ENCODE data around the gene TUBGCP2. TPM values are rescaled to one million over a fixed set of nuclear protein-coding genes. Genes with fewer than 3 reads are reported as not detected.

TUBGCP2 gene
- total RNA-seq, 1 experiment from 2014 or later = 93.7 TPM

DNA sequence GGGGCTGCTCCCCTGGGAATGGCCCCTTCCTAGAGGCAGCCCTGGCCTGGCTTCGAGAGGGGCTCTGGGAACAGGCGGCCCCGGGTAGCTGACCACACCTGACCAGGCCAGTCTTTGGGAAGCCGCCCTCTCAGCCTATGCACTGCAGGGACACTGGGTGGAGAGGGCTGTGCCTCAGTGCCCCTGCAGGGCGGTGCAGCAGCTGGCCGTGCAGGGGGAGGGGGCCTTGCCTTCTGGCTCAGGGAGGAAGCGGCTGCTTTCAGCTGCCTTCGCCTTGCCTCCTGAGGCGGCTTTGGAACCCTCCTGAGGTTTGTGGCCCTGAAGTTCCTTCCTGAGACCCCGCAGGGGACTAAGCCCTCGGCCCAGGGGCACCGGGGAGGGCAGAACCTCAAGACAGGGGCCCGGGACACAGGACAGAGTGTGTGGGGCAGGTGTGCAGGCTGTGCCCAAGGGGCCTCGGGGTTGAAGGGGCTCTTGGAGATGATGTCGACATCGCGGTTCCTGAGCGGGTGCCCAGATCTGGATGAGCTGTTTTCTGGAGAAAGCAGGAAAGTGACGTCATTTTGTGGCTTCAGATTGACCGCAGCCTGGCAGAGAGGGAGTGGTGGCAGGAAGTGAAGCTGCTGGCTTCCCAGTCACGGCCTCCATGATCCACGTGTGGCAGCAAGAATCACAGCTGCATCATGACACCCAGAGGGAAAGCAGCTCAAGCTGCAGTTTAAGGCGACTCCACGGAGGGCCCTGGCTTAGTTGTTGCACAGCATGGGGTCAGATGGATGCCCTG is 49.7 kb downstream of the TUBGCP2 start:
- peak; percentile 56 for ATAC-seq
- H3K27me3 ChIP-seq (ENCODE audit: control insufficient read depth, insufficient read depth, low read length) = no peaks in the 10 kb centered on the region
- H3K27ac ChIP-seq (ENCODE audit: low read length) = peak overlapping the region; percentile 4
- no peak overlapping the region for H3K4me3 ChIP-seq (ENCODE audit: low read depth in 2 of 2, low read length in 2 of 2)
- intact Hi-C loops (cut with micrococcal nuclease; ENCODE audit: unreplicated experiment) (no loop called here), in situ Hi-C loops (cut with HindIII; ENCODE audit: low pct_unique_long_range_greater_than_20kb, low sequenced_read_pairs) (no loop called here)
- H3K4me1 ChIP-seq (ENCODE audit: control insufficient read depth, insufficient read depth, low read length) = peaks cover 45% of the 10 kb centered on the region
- H3K36me3 ChIP-seq (ENCODE audit: control insufficient read depth, insufficient read depth, low read length) = no peaks in the 10 kb centered on the region
- peak; percentile 97 for DNase-seq (ENCODE audit: low read depth, low spot score)
- ChIA-PET POLR2A (no interaction called here), CTCF (interaction anchor here (0.5 to 1.4 kb wide), 2 partner anchors 31 to 116 kb away, joined by 4 read pairs; no protein-coding TSS in a partner anchor)
- no TSS peak for BruUV-seq (replicated peaks)
- no peaks in the 10 kb centered on the region for H3K9me3 ChIP-seq (ENCODE audit: control insufficient read depth, insufficient read depth, low read depth, low read length)
- TF ChIP-seq, protein P1, sequence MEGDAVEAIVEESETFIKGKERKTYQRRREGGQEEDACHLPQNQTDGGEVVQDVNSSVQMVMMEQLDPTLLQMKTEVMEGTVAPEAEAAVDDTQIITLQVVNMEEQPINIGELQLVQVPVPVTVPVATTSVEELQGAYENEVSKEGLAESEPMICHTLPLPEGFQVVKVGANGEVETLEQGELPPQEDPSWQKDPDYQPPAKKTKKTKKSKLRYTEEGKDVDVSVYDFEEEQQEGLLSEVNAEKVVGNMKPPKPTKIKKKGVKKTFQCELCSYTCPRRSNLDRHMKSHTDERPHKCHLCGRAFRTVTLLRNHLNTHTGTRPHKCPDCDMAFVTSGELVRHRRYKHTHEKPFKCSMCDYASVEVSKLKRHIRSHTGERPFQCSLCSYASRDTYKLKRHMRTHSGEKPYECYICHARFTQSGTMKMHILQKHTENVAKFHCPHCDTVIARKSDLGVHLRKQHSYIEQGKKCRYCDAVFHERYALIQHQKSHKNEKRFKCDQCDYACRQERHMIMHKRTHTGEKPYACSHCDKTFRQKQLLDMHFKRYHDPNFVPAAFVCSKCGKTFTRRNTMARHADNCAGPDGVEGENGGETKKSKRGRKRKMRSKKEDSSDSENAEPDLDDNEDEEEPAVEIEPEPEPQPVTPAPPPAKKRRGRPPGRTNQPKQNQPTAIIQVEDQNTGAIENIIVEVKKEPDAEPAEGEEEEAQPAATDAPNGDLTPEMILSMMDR (IDR thresholded peaks at IDR 0.05) = no peak
- peak; percentile 62; the same call in 1 of the 2 replicates for TF ChIP-seq POLR2AphosphoS5 (IDR thresholded peaks at IDR 0.05; ENCODE audit: low read depth, low read length)

DNA sequence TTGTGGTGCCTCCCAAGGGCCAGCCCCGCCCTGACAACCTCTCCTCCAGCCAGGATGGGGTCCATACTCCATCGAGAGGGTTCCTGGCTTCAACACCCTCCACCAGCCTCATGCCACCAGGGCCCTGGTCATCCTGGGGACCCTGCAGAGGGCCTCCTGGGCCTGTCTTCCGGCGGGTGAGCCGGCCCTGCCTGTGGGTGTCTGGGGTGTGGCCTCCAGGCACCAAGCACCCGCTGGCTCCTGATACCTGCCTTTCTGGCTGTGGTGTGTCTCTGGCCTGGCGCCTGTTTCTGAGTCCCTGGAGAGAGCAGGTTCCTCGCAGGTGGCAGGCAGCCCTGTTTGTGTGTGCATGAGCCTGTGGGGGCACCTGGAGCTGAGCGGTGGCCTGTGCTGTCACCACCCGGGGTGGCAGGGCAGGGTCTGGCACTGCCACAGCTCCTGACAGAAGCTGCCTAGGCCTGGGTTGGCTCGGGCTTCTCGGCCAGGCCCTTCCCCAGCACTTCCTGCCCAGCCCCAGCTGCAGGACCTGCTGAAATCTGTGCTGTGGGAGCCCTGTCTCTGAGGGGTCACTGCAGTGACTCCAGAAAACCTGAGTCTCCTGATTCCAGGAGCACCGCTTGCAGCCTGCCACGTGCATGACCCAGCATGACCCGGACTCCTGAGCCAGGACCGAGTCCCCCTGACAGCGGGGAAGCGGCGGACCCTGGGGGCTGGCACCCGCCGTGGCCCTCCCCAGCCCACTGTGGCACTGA is 50.4 kb downstream of the TUBGCP2 start:
- H3K27me3 ChIP-seq (ENCODE audit: control insufficient read depth, insufficient read depth, low read length) = no peaks in the 10 kb centered on the region
- H3K36me3 ChIP-seq (ENCODE audit: control insufficient read depth, insufficient read depth, low read length) = no peaks in the 10 kb centered on the region
- intact Hi-C loops (cut with micrococcal nuclease; ENCODE audit: unreplicated experiment) (no loop called here), in situ Hi-C loops (cut with HindIII; ENCODE audit: low pct_unique_long_range_greater_than_20kb, low sequenced_read_pairs) (no loop called here)
- peaks cover 45% of the 10 kb centered on the region for H3K4me1 ChIP-seq (ENCODE audit: control insufficient read depth, insufficient read depth, low read length)
- CTCF ChIA-PET = interaction anchor here (1.4 to 1.8 kb wide), 3 partner anchors 17 to 115 kb away, joined by 4 to 6 read pairs (median 5); no protein-coding TSS in a partner anchor
- BruUV-seq (replicated peaks) = no TSS peak
- TF ChIP-seq, protein P1 (IDR thresholded peaks at IDR 0.05) = no peak
- TF ChIP-seq POLR2AphosphoS5 (IDR thresholded peaks at IDR 0.05; ENCODE audit: low read depth, low read length) (no peak), TCF7L2 (IDR thresholded peaks at IDR 0.05; ENCODE audit: low read depth, low read length) (no peak), SIN3A (IDR thresholded peaks at IDR 0.05; ENCODE audit: borderline replicate concordance, insufficient read depth, low read depth, low read length) (no peak)
- TF ChIP-seq, protein P2, sequence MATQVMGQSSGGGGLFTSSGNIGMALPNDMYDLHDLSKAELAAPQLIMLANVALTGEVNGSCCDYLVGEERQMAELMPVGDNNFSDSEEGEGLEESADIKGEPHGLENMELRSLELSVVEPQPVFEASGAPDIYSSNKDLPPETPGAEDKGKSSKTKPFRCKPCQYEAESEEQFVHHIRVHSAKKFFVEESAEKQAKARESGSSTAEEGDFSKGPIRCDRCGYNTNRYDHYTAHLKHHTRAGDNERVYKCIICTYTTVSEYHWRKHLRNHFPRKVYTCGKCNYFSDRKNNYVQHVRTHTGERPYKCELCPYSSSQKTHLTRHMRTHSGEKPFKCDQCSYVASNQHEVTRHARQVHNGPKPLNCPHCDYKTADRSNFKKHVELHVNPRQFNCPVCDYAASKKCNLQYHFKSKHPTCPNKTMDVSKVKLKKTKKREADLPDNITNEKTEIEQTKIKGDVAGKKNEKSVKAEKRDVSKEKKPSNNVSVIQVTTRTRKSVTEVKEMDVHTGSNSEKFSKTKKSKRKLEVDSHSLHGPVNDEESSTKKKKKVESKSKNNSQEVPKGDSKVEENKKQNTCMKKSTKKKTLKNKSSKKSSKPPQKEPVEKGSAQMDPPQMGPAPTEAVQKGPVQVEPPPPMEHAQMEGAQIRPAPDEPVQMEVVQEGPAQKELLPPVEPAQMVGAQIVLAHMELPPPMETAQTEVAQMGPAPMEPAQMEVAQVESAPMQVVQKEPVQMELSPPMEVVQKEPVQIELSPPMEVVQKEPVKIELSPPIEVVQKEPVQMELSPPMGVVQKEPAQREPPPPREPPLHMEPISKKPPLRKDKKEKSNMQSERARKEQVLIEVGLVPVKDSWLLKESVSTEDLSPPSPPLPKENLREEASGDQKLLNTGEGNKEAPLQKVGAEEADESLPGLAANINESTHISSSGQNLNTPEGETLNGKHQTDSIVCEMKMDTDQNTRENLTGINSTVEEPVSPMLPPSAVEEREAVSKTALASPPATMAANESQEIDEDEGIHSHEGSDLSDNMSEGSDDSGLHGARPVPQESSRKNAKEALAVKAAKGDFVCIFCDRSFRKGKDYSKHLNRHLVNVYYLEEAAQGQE (IDR thresholded peaks at IDR 0.05; ENCODE audit: insufficient read depth in 1 of 2, low read depth in 2 of 2, low read length in 1 of 2) = no peak
- POLR2A ChIA-PET = no interaction called here
- peak; percentile 22 for ATAC-seq
- peak overlapping the region; percentile 4 for H3K27ac ChIP-seq (ENCODE audit: low read length)
- no peaks in the 10 kb centered on the region for H3K9me3 ChIP-seq (ENCODE audit: control insufficient read depth, insufficient read depth, low read depth, low read length)
- DNase-seq (ENCODE audit: low read depth, low spot score) = no peak
- H3K4me3 ChIP-seq (ENCODE audit: low read depth in 2 of 2, low read length in 2 of 2) = peak overlapping the region; percentile 38 to 45; a peak in 3 of 4 replicates
